ENCODE data around the gene IFNLR1.

- TF ChIP-seq, protein P1, sequence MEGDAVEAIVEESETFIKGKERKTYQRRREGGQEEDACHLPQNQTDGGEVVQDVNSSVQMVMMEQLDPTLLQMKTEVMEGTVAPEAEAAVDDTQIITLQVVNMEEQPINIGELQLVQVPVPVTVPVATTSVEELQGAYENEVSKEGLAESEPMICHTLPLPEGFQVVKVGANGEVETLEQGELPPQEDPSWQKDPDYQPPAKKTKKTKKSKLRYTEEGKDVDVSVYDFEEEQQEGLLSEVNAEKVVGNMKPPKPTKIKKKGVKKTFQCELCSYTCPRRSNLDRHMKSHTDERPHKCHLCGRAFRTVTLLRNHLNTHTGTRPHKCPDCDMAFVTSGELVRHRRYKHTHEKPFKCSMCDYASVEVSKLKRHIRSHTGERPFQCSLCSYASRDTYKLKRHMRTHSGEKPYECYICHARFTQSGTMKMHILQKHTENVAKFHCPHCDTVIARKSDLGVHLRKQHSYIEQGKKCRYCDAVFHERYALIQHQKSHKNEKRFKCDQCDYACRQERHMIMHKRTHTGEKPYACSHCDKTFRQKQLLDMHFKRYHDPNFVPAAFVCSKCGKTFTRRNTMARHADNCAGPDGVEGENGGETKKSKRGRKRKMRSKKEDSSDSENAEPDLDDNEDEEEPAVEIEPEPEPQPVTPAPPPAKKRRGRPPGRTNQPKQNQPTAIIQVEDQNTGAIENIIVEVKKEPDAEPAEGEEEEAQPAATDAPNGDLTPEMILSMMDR (IDR thresholded peaks at IDR 0.05), result no peak
- no peak for TF ChIP-seq POLR2A (IDR thresholded peaks at IDR 0.05)
Measured at GRCh38 chr1:24168245-24168644, 18.8 kb downstream of the IFNLR1 start.

All from testis (tissue), 2 donors.